Gastroesophageal sphincter (tissue), 4 donors: ENCODE measurements around the gene OSGIN1. TPM values are rescaled to one million over a fixed set of nuclear protein-coding genes. Genes with fewer than 3 reads are reported as not detected.
A peak's percentile ranks its signal among the peaks of the same experiment; 100 is the strongest.

Experiments
- ATAC-seq: fragments of 150-250 bp; one replicate; pipeline ENCODE4 v1.9.1; 2016; ENCODE audit warnings: mild to moderate bottlenecking, moderate library complexity
- H3K27ac ChIP-seq, 4 donors: fragments of 200-600 bp; sonication (generic) in 3 of 4; 1 replicate in 3 of 4; 2 replicates in 1 of 4; pipeline ENCODE4 v1.5.1; 2016 to 2019
- H3K27me3 ChIP-seq: fragments of 200-600 bp; sonication (generic); one replicate; pipeline ENCODE4 v1.5.1; 2019
- H3K36me3 ChIP-seq, 2 donors: fragments of 200-600 bp; sonication (generic); one replicate each; pipeline ENCODE4 v1.5.1; 2019; ENCODE audit warnings: control low read depth in 1 of 2
- H3K4me1 ChIP-seq, 3 donors: fragments of 200-600 bp; sonication (generic); 1 replicate in 2 of 3; 2 replicates in 1 of 3; pipeline ENCODE4 v1.5.1; 2016 to 2019; ENCODE audit warnings: control low read depth in 2 of 3
- H3K4me3 ChIP-seq, 2 donors: fragments of 200-600 bp; sonication (generic); one replicate each; pipeline ENCODE4 v1.5.1; 2019; ENCODE audit warnings: mild to moderate bottlenecking in 1 of 2, moderate library complexity in 1 of 2
- H3K9me3 ChIP-seq, 3 donors: fragments of 200-600 bp; sonication (generic); one replicate each; pipeline ENCODE4 v1.5.1; 2017 to 2019; ENCODE audit warnings: control low read depth in 2 of 3
- EP300 ChIP-seq: sonication (generic); formaldehyde crosslinking; IDR thresholded peaks from one replicate; pipeline ENCODE4 v1.6.1; 2017; ENCODE audit warnings: antibody characterized with exemption, mild to moderate bottlenecking
- POLR2A ChIP-seq, 2 donors: fragments of 450-650 bp; IDR thresholded peaks; one replicate each; pipeline ENCODE4 v1.6.1; 2017; ENCODE audit warnings: antibody characterized with exemption in 2 of 2, mild to moderate bottlenecking in 2 of 2, moderate library complexity in 1 of 2
- POLR2AphosphoS5 ChIP-seq: sonication (generic); formaldehyde crosslinking; IDR thresholded peaks from one replicate; pipeline ENCODE4 v1.6.1; 2017; ENCODE audit warnings: antibody characterized with exemption
- WGBS, 2 donors: methylation state at CpG; one replicate each; pipeline ENCODE4 v1.1.5; 2018; ENCODE audit warnings: low coverage in 1 of 2; 5-methylcytosine and 5-hydroxymethylcytosine counted together
- total RNA-seq, 4 donors: library from RNA; depleted of rRNA; stranded (reverse); fragments of >200 nt; gene quantifications; one replicate each; pipeline ENCODE4 v1.1.0, GENCODE V29; 2016
- TF ChIP-seq, protein P1 (sequence below), 4 experiments: fragments of 200-600 bp in 2 of 4; fragments of 450-650 bp in 2 of 4; sonication (generic) in 1 of 4; IDR thresholded peaks; one replicate each; pipeline ENCODE4 v1.5.1; 2017 to 2019; ENCODE audit warnings: antibody characterized with exemption in 4 of 4, mild to moderate bottlenecking in 2 of 4, moderate library complexity in 2 of 4

OSGIN1 gene
- total RNA-seq, 4 donors from 2014 or later, result 7.9 to 12.5 (median 9.4) TPM

DNA sequence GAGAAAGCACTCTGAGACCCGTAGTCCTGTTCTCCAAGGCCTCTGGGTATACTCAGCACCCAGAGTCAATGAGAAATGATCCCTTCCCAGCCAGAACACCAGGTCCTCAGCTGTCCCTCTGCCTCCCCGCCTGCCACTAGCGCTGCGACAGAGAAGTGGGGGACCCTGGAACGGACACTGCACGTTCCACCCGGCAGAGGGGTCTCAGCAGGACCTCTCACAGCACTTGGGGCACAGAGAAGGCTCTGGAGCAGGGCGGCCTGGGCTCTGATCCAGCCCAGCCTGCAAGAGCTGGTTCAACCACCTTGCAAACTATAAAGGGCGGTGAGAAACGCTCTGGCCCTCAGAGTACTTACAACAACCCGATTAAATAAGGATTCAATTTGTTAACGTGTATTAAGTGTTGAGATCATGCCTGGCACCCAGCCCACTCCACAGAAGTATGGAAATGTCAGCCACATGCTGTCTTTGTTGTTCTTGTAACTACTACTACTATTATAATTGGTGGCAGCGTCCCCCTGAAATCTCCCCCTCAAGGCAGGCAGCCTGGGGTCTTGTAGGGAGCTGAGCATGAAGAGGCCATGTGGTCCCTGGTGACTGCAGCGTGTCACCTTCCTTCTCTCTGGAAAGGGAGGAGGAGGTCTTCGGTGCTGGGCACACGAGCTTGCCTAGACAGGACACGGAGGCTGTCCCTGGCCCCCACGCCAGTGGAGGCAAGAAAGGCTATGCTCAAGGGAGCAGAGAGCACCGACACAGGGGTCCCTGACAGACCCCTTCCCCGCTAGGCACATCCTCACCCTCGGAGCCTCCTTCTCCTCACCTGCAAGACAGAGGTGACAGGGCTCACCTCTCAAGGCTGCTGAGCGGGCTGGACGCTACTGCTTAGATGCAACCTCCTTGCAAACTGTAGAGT is 2.4 kb downstream of the OSGIN1 start:
- Histone ChIP-seq H3K27me3 (no peaks in the 10 kb centered on the region), H3K27ac (peak overlapping the region in 3 of 4 donors; percentile 95 to 97 (median 95)), H3K4me1 (peaks cover 0 to 50% (median 14%) of the 10 kb centered on the region in 3 donors), H3K4me3 (no peak overlapping the region), H3K9me3 (no peaks in the 10 kb centered on the region), H3K36me3 (peaks cover 0 to 30% of the 10 kb centered on the region in 2 donors)
- TF ChIP-seq, protein P1, sequence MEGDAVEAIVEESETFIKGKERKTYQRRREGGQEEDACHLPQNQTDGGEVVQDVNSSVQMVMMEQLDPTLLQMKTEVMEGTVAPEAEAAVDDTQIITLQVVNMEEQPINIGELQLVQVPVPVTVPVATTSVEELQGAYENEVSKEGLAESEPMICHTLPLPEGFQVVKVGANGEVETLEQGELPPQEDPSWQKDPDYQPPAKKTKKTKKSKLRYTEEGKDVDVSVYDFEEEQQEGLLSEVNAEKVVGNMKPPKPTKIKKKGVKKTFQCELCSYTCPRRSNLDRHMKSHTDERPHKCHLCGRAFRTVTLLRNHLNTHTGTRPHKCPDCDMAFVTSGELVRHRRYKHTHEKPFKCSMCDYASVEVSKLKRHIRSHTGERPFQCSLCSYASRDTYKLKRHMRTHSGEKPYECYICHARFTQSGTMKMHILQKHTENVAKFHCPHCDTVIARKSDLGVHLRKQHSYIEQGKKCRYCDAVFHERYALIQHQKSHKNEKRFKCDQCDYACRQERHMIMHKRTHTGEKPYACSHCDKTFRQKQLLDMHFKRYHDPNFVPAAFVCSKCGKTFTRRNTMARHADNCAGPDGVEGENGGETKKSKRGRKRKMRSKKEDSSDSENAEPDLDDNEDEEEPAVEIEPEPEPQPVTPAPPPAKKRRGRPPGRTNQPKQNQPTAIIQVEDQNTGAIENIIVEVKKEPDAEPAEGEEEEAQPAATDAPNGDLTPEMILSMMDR (IDR thresholded peaks at IDR 0.05), result no peak
- no peak for TF ChIP-seq POLR2AphosphoS5
- no peak for TF ChIP-seq EP300
- TF ChIP-seq POLR2A (IDR thresholded peaks at IDR 0.05), result no peak
- WGBS, 2 donors, result 50 to 95% methylated on average over 2 to 3 of the region's 23 CpGs
- ATAC-seq, result no peak

DNA sequence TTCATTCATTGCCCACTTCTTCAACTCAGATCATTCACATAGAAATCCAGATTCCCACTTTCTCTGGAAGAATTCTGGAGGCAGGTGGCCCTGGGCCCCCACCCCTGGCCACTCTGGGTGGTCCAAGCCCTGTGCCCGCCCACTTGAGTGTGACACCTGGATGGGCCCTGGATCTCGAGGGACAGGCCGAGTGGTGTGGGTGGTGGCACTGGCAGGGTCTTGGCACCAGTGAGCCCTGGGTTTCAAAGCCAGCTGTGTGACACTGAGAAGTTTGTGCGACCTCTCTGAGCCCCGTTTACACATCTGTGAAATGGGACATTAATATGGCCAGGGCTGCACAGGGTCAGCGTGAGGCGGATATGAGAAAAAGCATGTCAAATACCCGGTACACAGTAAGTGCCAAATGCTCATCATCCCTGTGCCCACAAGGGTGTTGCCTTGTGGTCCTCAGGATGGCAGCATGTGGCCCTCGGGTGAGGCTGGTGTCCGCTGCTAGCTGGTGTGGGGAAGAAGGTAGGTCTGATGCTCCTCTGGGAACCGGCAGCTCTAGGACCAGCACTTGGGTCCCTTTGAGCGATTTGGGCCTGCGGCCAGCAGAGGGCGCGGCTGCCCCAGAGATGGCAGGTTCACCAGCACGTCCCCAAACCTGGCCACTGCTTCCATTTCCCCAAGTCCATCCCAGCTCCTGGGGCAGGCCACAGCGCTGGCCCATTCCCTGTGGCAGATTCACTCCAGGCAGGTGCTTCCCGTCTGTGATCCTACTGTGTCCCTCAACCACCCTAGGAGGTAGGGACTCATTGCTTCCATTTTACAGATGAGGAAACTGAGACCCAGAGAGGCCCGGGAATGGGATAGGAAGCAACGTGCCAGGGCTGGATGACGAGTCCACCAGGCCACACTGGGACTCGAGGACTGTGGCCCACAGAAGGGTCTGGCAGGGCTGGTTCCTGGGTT is 3.6 kb downstream of the OSGIN1 start:
- no peak for TF ChIP-seq EP300
- TF ChIP-seq, protein P1 (IDR thresholded peaks at IDR 0.05), result peak in 3 of 4 experiments; percentile 47 to 80 (median 66)
- no peak for TF ChIP-seq POLR2AphosphoS5
- no peak for TF ChIP-seq POLR2A (IDR thresholded peaks at IDR 0.05)
- Histone ChIP-seq H3K4me1 (peaks cover 0 to 50% (median 14%) of the 10 kb centered on the region in 3 donors), H3K4me3 (no peak overlapping the region), H3K36me3 (peaks cover 0 to 42% of the 10 kb centered on the region in 2 donors), H3K27ac (no peak overlapping the region), H3K9me3 (no peaks in the 10 kb centered on the region), H3K27me3 (no peaks in the 10 kb centered on the region)
- no peak for ATAC-seq
- WGBS, 2 donors, result 27 to 60% methylated on average over 1 to 8 of the region's 22 CpGs

- Histone ChIP-seq H3K4me3 (no peak overlapping the region), H3K4me1 (peaks cover 0 to 45% (median 14%) of the 10 kb centered on the region in 3 donors), H3K9me3 (no peaks in the 10 kb centered on the region), H3K36me3 (peaks cover 0 to 50% of the 10 kb centered on the region in 2 donors), H3K27ac (no peak overlapping the region), H3K27me3 (no peaks in the 10 kb centered on the region)
- WGBS, 2 donors, result 88 to 93% methylated on average over 6 to 11 of the region's 14 CpGs
- no peak for ATAC-seq
- TF ChIP-seq POLR2AphosphoS5 (no peak), POLR2A (IDR thresholded peaks at IDR 0.05) (no peak), EP300 (no peak)
- TF ChIP-seq, protein P1 (IDR thresholded peaks at IDR 0.05), result no peak
Observed at GRCh38 chr16:83957296-83957855, 4.3 kb downstream of the OSGIN1 start.

GRCh38 chr16:83958137-83958845 is 5.3 kb downstream of the OSGIN1 start:
- WGBS, 2 donors, result 75% methylated on average over 15 of the region's 21 CpGs; no CpG with 5 or more reads in 1 of the 2 donors
- Histone ChIP-seq H3K27me3 (no peaks in the 10 kb centered on the region), H3K9me3 (no peaks in the 10 kb centered on the region), H3K36me3 (peaks cover 0 to 59% of the 10 kb centered on the region in 2 donors), H3K4me3 (no peak overlapping the region), H3K27ac (no peak overlapping the region), H3K4me1 (peaks cover 0 to 38% (median 10%) of the 10 kb centered on the region in 3 donors)
- TF ChIP-seq POLR2A (IDR thresholded peaks at IDR 0.05) (no peak), POLR2AphosphoS5 (no peak), EP300 (no peak)
- TF ChIP-seq, protein P1 (IDR thresholded peaks at IDR 0.05), result no peak
- ATAC-seq, result no peak
